Raji (cell line): ENCODE data around the gene GIMAP1.

ENCODE experiments used
- POLR2A ChIP-seq: IDR thresholded peaks from 2 replicates; pipeline ENCODE4 v1.6.1; 2011; ENCODE audit warnings: low read depth, low read length, control low read depth; ENCODE audit not compliant: insufficient read depth

GIMAP1 gene

GRCh38 chr7:150722431-150722931 lies 6.1 kb downstream of the GIMAP1 start:
- no peak for TF ChIP-seq POLR2A

GRCh38 chr7:150723467-150723866 lies 7.1 kb downstream of the GIMAP1 start:
- TF ChIP-seq POLR2A, result no peak

GRCh38 chr7:150727381-150727780 lies 11.0 kb downstream of the GIMAP1 start:
- no peak for TF ChIP-seq POLR2A

- TF ChIP-seq POLR2A, result no peak
Observed at GRCh38 chr7:150728011-150728410, 11.6 kb downstream of the GIMAP1 start.

- TF ChIP-seq POLR2A, result no peak
Observed at GRCh38 chr7:150728609-150729008, 12.2 kb downstream of the GIMAP1 start.

GRCh38 chr7:150731916-150732315 lies 15.5 kb downstream of the GIMAP1 start:
- no peak for TF ChIP-seq POLR2A

GRCh38 chr7:150732786-150733481 lies 16.5 kb downstream of the GIMAP1 start:
- no peak for TF ChIP-seq POLR2A

GRCh38 chr7:150733482-150734095 lies 17.2 kb downstream of the GIMAP1 start:
- no peak for TF ChIP-seq POLR2A

- TF ChIP-seq POLR2A, result no peak
Observed at GRCh38 chr7:150734254-150734653, 17.8 kb downstream of the GIMAP1 start.

- no peak for TF ChIP-seq POLR2A
Observed at GRCh38 chr7:150735596-150736358, 19.4 kb downstream of the GIMAP1 start.

GRCh38 chr7:150736864-150737263 lies 20.5 kb downstream of the GIMAP1 start:
- no peak for TF ChIP-seq POLR2A

- no peak for TF ChIP-seq POLR2A
Observed at GRCh38 chr7:150737265-150738055, 21.0 kb downstream of the GIMAP1 start, which contains the start of gene GIMAP5. Gene GIMAP5 (plus strand): TSS chr7:150737418. CDS start chr7:150740885, 3,467 bp downstream.

- TF ChIP-seq POLR2A, result no peak
Observed at GRCh38 chr7:150738092-150738491, 21.7 kb downstream of the GIMAP1 start.

GRCh38 chr7:150738591-150739001 lies 22.2 kb downstream of the GIMAP1 start:
- TF ChIP-seq POLR2A, result no peak

- no peak for TF ChIP-seq POLR2A
Observed at GRCh38 chr7:150739033-150739432, 22.6 kb downstream of the GIMAP1 start.
